Activated T-helper 1 cell treated with anti-CD3 and anti-CD28 coated beads, Interleukin-2, amount 50 U/mL, for 16 hours (primary cell): ENCODE data around the gene CACNB4.
"Not testable (repeated sequence)": the region's sequence is repeated elsewhere in the genome, so short reads cannot be mapped to it uniquely, and the experiment has no call there.

Experiments
- DNase-seq, 2 donors: peaks; one replicate each; pipeline ENCODE4 v3.0.0-alpha.2; 2020; ENCODE audit warnings: low read depth in 1 of 2, low spot score in 1 of 2

Gene CACNB4

DNA sequence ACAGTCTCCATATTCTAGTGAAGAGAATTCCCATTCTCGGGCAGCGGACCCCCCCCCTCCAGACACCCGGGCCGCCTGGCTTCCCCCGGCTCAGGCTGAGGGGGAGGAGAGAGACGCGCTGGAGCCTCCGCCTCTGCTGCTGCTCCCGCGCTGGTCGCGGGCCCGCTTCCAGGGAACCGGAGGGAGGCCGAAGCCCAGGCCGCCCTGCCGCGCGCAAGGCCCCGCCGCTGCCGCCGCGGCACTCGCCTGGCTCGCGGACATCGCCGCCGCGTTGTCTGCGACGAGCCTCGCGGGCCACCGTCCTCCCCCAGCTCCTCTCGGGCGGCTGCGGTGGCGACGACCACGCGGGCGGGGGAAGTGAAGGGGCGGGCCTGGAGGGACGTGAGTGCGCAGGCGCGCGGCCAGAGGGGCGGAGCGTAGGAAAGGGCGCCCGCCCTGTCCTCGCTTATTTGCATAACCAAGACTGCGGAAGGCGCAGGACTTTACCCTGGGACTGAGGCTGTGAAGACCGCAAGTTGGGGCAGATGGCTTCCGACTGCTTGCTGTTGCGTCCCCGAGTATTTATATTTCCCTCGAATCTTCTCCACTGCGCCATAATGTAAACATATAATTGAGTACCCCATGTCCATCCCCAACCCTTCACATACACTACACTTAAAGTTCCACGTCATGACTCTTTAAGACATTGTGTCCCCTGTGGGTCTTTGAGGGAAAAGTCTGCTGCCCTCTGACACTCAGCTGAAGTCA is 270.5 kb downstream of the CACNB4 start, which contains the start of gene ARL5A:
Gene ARL5A, minus strand, starts transcription at position 279 of the 747 bp plus-strand sequence. Its CDS starts 245 bp downstream, at position 34.
- DNase-seq: peak; percentile 86 to 94

GRCh38 chr2:151827564-151828142 is 271.2 kb downstream of the CACNB4 start:
- no peak for DNase-seq

GRCh38 chr2:151826737-151827157 is 272.1 kb downstream of the CACNB4 start:
- DNase-seq: no peak

- DNase-seq: no peak
These were observed 274.0 kb downstream of the CACNB4 start for GRCh38 chr2:151824886-151825285.

- no peak for DNase-seq
These were observed 275.2 kb downstream of the CACNB4 start for GRCh38 chr2:151823651-151824050.

GRCh38 chr2:151819920-151820319 is 278.9 kb downstream of the CACNB4 start:
- no peak for DNase-seq

- no peak for DNase-seq
These were observed 280.9 kb downstream of the CACNB4 start for GRCh38 chr2:151817929-151818328.

DNA sequence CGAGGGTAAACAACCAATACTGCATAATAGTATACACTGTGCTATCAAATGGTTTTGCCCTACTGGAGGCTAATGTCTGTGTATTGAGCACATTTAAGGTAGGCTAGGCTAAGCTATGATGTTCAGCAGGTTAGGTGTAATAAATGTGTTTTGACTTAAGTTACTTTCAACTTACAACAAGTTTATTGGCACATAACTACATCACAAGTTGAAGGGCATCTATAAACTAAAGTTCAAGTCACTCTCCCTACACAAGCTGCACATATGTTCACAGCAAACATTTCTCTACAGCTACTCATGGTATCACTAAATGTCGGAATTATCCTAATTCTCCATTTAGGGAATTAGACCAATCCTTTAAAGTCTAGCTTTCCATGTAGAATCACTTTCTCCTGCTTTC is 282.0 kb downstream of the CACNB4 start:
- no peak for DNase-seq

- DNase-seq: no peak
These were observed 282.9 kb downstream of the CACNB4 start for GRCh38 chr2:151815821-151816489.

DNA sequence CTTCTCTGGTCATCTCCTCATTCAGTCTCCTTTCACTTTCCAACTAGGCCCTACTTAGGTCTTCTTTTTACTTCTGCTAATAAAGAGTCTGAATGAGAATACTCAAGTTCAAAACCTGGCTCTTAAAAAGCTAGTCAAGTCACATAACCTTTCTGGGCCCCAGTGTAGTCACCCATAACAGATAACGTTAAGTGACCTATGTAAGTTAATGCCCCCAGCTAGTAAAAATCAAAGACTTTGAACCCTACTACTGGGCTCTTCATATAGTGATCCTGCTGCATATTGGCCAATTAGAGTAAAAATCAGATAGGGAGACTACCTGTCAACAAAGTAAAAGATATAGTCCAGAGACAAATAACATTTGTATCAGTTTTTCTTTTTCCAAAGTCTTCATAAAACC is 288.4 kb downstream of the CACNB4 start:
- no peak for DNase-seq

GRCh38 chr2:151809073-151809383 is 289.8 kb downstream of the CACNB4 start:
- DNase-seq: no peak

GRCh38 chr2:151808258-151809072 is 290.4 kb downstream of the CACNB4 start:
- DNase-seq: no peak

GRCh38 chr2:151805961-151806360 is 292.9 kb downstream of the CACNB4 start:
- DNase-seq: no peak

DNA sequence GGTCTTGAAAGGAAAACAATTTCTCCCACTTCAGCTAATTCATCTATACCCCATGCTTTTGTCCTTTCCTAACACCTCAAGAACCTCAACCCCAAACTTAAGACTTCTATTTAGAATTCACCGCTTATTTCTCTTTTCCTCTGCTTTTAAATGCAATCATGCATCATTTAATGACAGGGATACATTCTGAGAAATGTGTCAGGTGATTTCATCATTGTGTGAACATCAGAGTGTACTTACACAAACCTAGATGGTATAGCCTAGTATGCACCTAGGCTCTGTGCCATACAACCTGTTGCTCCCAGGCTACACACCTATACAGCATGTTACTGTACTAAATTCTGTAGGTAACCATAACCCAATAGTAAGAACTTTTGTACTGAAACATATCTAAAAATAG is 293.5 kb downstream of the CACNB4 start:
- no peak for DNase-seq

GRCh38 chr2:151803811-151804210 is 295.0 kb downstream of the CACNB4 start:
- DNase-seq: no peak

GRCh38 chr2:151802315-151802714 is 296.5 kb downstream of the CACNB4 start:
- DNase-seq: no peak

DNA sequence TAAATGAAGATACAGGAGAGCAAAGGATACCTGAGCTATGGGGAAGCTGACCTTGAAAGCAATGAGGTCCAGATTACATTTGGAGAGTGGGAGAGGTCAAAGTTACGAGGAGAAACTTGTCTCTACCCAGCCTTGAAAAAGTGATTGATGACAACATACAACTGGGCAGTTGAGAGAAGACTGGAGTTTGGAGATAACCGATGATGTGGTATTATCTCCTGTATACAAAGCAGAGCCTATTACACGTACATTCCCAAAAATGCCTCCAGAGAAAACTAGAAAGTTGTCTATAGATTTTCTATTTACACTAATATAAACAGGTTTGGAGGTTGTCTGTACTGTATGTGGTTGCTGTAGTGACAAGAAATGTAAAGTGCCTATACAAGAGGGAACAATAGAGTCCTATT is 299.0 kb downstream of the CACNB4 start:
- no peak for DNase-seq

GRCh38 chr2:151796774-151797173 is 302.1 kb downstream of the CACNB4 start:
- no peak for DNase-seq

DNA sequence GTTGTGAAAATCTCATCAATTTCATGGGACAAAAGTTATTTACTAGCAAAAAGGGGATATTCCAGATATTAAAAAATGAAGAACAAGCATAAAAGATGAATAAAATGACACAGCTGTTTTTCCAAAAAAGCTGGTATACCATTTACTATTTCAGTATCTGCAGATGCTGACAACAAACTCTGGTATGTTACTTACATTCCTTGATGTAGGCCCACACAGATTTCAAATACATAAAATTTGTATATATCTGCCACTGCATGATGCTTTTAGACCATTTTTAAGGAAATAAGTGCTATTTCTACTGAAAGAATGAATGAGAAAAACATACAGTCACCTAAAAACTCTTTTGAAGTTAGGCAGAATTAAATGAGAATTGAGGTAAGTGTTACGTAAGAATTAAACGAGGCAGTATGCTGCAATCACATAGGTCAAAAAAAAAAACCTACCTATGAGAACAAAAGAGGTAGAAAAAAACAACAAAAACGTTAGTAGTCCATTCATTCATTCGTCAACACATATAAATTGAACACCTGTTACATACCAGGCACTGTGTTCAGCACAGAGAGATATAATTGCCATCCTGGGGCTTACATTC is 303.1 kb downstream of the CACNB4 start:
- DNase-seq: no peak

DNA sequence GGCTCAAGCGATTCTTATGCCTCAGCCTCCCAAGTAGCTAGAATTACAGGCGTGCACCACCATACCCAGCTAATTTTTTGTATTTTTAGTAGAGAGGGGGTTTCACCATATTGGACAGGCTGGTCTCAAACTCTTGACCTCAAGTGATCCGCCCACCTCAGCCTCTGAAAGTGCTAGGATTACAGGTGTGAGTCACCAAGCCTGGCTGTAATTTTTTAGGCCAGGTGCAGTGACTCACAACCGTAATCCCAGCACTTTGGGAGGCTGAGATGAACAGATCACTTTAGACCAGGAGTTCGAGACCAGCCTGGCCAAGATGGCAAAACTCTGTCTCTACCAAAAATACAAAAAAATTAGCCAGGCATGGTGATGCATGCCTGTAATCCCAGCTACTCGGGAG is 304.4 kb downstream of the CACNB4 start:
- not testable (repeated sequence) for DNase-seq

- no peak for DNase-seq
These were observed 305.7 kb downstream of the CACNB4 start for GRCh38 chr2:151793123-151793522.
